ENCODE measurements around the gene ABCD1.

Gene ABCD1

DNA sequence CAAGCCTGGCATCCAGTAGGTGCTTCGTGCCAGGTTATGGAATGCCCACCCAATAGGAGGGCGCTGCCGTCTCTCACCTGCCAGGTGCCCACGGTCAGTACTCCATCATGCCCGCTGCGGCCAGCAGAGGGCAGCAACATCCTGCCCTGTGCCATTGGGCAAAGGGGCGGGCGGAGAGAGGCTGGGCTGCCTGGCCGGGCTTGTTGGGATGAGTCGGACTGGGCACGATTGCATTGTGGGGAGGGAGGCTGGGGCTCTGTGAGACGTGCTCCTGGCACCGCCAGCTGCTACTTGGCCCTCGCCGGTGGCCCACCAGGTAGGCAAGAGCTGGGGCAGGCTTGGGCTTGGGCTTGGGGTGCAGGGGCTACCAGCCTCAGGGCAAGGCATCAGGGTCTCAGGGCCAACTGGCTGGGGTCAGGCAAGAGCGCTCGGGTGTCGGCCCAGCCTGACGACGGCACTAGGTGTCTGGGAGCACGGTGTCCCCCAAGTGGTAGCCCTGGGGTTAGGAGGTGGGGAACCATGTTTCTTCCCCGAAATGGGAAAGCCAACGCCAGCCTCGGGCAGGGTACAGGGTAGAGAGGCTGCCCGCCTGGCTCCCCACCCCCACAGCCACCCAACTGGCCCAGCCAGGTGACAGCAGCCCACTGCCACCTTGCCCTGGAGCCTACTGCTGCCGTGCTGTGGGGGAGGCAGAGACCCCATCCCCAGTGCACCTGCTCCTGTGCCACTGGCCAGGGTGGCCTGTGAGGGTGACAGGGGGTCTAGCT, 39.5 kb downstream of the ABCD1 start, which contains the start of gene PLXNB3:
Gene PLXNB3, plus strand, starts transcription at position 261 of the 767 bp plus-strand sequence. CDS start 1,287 bp downstream, outside the sequence.
- peak; percentile 66 for DNase-seq

DNA sequence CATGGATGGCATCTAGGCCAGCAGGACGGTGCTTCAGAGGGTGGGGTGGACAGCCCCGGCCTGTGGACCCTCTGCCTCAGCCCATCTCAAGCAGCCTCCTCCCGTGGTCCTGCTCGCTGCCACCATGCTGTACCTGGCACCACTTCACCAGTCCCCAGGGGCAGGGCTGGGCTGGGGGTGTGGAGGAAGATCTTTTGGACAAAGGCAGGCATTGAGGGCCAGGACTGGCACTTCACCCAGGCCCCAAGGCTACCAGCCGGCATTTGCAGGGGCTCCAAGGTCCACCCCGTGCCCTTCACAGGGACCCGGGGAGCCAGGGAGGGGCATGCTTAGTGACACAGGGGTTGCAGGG, 40.1 kb downstream of the ABCD1 start:
- DNase-seq, result no peak

GRCh38 chrX:153765138-153766079, 40.8 kb downstream of the ABCD1 start:
- DNase-seq, result no peak

GRCh38 chrX:153766098-153766817, 41.6 kb downstream of the ABCD1 start:
- no peak for DNase-seq

DNA sequence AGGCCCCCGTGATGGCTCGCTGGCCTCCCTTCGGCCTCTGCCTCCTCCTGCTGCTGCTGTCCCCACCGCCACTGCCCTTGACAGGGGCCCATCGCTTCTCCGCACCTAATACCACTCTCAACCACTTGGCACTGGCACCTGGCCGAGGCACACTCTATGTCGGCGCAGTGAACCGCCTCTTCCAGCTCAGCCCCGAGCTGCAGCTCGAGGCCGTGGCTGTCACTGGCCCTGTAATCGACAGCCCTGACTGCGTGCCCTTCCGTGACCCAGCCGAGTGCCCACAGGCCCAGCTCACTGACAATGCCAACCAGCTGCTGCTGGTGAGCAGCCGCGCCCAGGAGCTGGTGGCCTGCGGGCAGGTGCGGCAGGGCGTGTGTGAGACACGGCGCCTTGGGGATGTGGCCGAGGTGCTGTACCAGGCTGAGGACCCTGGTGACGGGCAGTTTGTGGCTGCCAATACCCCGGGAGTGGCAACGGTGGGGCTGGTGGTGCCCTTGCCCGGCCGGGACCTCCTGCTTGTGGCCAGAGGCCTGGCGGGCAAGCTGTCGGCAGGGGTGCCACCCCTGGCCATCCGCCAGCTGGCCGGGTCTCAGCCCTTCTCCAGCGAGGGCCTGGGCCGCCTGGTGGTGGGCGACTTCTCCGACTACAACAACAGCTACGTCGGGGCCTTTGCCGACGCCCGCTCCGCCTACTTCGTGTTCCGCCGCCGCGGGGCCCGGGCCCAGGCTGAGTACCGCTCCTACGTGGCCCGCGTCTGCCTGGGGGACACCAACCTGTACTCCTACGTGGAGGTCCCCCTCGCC, 42.4 kb downstream of the ABCD1 start:
- no peak for DNase-seq

DNA sequence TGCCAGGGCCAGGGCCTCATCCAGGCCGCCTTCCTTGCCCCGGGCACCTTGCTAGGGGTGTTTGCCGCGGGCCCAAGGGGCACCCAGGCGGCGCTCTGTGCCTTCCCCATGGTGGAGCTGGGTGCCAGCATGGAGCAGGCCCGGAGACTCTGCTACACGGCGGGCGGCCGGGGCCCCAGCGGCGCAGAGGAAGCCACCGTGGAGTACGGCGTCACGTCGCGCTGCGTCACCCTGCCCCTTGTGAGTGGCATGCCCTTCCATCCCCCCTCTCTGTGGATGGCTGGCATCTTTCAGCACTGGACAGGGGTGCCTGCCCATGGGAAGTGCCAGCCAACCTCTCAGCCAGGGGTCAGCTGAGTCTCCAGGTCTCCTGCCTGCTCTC, 43.0 kb downstream of the ABCD1 start:
- DNase-seq, result no peak

- DNase-seq, result no peak
Measured at GRCh38 chrX:153768311-153769157, 43.9 kb downstream of the ABCD1 start.

- DNase-seq, result no peak
Measured at GRCh38 chrX:153769158-153769864, 44.7 kb downstream of the ABCD1 start.

DNA sequence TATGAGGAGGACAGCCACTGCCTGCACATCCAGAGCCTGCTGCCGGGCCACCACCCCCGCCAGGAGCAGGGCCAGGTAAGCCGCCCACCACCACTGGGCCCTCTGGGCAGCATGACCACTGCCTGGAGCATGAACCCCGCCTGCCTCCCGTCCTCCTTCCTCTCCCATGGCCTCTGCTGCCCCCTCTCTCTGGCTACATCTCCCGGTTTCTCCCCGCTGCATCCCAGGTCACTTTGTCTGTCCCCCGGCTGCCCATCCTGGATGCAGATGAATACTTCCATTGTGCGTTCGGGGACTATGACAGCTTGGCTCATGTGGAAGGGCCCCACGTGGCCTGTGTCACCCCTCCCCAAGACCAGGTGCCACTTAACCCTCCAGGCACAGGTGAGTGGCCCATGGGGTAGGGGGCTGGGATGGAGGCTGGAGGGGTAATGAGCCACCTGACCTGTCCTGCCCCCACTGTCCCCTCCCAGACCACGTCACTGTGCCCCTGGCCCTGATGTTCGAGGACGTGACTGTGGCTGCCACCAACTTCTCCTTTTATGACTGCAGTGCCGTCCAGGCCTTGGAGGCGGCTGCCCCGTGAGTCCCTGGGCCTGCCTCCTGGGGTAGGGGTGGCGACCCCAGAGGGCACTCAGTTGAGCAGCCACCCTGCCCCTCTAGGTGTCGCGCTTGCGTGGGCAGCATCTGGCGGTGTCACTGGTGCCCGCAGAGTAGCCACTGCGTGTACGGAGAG, 45.4 kb downstream of the ABCD1 start:
- DNase-seq, result no peak

DNA sequence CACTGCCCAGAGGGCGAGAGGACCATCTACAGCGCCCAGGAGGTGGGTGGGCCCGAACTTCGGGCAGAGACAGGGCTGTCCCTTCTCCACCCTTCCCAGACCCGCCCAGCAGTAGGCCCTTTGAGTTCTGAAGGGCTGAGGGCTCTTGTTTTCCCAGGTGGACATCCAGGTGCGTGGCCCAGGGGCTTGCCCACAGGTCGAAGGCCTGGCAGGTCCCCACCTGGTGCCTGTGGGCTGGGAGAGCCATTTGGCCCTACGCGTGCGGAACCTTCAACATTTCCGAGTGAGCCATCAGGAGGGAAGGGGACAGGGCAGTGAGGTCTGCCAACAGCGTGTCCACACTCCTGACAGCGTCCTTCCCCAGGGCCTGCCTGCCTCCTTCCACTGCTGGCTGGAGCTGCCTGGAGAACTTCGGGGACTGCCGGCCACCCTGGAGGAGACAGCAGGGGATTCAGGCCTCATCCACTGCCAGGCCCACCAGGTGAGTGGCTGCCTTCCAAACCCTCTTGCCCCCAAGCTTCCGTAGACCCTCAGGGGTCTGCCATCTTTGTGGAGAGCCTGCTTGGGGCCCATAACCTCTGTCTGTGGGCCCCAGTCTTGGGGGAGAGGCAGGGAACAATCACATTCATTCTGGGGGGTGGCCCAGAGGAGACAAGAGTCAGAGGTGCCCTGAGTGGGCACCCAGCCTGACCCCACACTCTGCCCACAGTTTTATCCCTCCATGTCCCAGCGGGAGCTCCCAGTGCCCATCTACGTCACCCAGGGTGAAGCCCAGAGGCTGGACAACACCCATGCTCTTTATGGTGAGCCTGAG, 46.2 kb downstream of the ABCD1 start:
- DNase-seq, result no peak

- DNase-seq, result no peak
Measured at GRCh38 chrX:153771415-153772315, 47.0 kb downstream of the ABCD1 start.

- DNase-seq, result no peak
Measured at GRCh38 chrX:153772316-153773217, 47.9 kb downstream of the ABCD1 start.

GRCh38 chrX:153773218-153773611, 48.6 kb downstream of the ABCD1 start:
- no peak for DNase-seq

GRCh38 chrX:153773741-153774575, 49.3 kb downstream of the ABCD1 start:
- no peak for DNase-seq

DNA sequence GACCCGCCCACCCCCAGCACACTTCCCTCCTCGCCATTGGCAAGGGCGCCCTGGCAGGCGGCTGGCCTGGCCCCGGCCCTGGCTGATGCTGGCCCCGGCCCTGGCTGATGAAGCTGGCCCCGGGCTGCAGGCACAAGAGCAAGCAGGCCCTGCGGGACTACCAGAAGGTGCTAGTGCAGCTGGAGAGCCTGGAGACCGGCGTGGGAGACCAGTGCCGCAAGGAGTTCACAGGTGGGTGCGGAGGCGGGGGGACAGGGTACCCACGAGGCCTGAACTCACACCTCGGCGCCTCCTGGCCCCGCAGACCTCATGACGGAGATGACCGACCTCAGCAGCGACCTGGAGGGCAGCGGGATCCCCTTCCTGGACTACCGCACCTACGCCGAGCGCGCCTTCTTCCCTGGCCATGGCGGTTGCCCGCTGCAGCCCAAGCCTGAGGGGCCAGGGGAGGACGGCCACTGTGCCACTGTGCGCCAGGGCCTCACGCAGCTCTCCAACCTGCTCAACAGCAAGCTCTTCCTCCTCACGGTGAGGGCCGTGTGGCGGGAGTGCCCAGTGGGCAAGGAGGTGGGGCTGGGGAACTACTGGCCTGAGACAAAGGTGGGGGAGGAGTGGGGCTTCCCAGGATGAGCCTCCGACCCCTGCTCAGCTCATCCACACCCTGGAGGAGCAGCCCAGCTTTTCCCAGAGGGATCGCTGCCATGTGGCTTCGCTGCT, 50.1 kb downstream of the ABCD1 start:
- no peak for DNase-seq

Data from NCI-H2029 (cell line).